ENCODE measurements around the gene MRPL45. TPM values are rescaled to one million over a fixed set of nuclear protein-coding genes. Genes with fewer than 3 reads are reported as not detected.

The MRPL45 gene
- total RNA-seq, 4 donors from 2014 or later, result 25.8 to 34.5 (median 29.4) TPM

GRCh38 chr17:38363016-38363415, 66.0 kb downstream of the MRPL45 start:
- TF ChIP-seq CTCF (IDR thresholded peaks at IDR 0.05), result no peak
- TF ChIP-seq POLR2A (IDR thresholded peaks at IDR 0.05), result no peak
- no peak overlapping the region for H3K4me3 ChIP-seq (ENCODE audit: low read depth, poor library complexity, severe bottlenecking)
- 96% methylated on average over 5 of the region's 5 CpGs for WGBS, 2 donors
- intact Hi-C loops (cut with DNase I; ENCODE audit: low total_unique reads), result no loop called here
- DNase-seq (ENCODE audit: low spot score in 2 of 2), result no peak

GRCh38 chr17:38364741-38365140, 67.8 kb downstream of the MRPL45 start:
- 89 to 93% methylated on average over 8 of the region's 8 CpGs for WGBS, 2 donors
- H3K4me3 ChIP-seq (ENCODE audit: low read depth, poor library complexity, severe bottlenecking), result no peak overlapping the region
- TF ChIP-seq CTCF (IDR thresholded peaks at IDR 0.05) (no peak), POLR2A (IDR thresholded peaks at IDR 0.05) (no peak)
- DNase-seq (ENCODE audit: low spot score in 2 of 2), result no peak
- intact Hi-C loops (cut with DNase I; ENCODE audit: low total_unique reads), result no loop called here

- H3K4me3 ChIP-seq (ENCODE audit: low read depth, poor library complexity, severe bottlenecking), result no peak overlapping the region
- 89 to 92% methylated on average over 8 of the region's 8 CpGs for WGBS, 2 donors
- no peak for DNase-seq (ENCODE audit: low spot score in 2 of 2)
- TF ChIP-seq CTCF (IDR thresholded peaks at IDR 0.05), result no peak
- no peak for TF ChIP-seq POLR2A (IDR thresholded peaks at IDR 0.05)
- intact Hi-C loops (cut with DNase I; ENCODE audit: low total_unique reads), result no loop called here
Observed at GRCh38 chr17:38369124-38369886, 72.3 kb downstream of the MRPL45 start.

Other genes with a start within 250 kb of the MRPL45 start
- under 1 TPM in 1 of 4 donors, not detected in 3; 0.42 TPM for gene TBC1D3C, start 228.5 kb upstream of the MRPL45 start, total RNA-seq
- gene TBC1D3E, start 169.2 kb upstream of the MRPL45 start, total RNA-seq, result not detected
- gene TBC1D3, start 104.6 kb upstream of the MRPL45 start, total RNA-seq, result not detected
- gene GPR179, start 46.8 kb downstream of the MRPL45 start, total RNA-seq, result under 1 TPM in 1 of 4 donors, not detected in 3; 0.25 TPM
- gene SOCS7, start 54.7 kb downstream of the MRPL45 start, total RNA-seq, result 10 to 100 TPM; 14.5 to 19.9 (median 19.3) TPM
- 100 to 1,000 TPM; 127 to 201 (median 149) TPM for gene ARHGAP23, start 131.3 kb downstream of the MRPL45 start, total RNA-seq

Data from lower leg skin (tissue), 4 donors.